ENCODE measurements around the gene HIRIP3. TPM values are rescaled to one million over a fixed set of nuclear protein-coding genes. Genes with fewer than 3 reads are reported as not detected.

The HIRIP3 gene
- total RNA-seq, 1 experiment from 2014 or later, result 25.3 TPM

GRCh38 chr16:30030841-30031413, 35.5 kb upstream of the HIRIP3 start, which contains the start of gene TLCD3B:
TLCD3B (minus strand) TSS chr16:30031271; CDS start chr16:30030527, 744 bp downstream.
- no peak for TF ChIP-seq REST (IDR thresholded peaks at IDR 0.05; ENCODE audit: insufficient read depth in 1 of 2, low read depth in 2 of 2, low read length in 1 of 2)
- TF ChIP-seq POLR2AphosphoS5 (IDR thresholded peaks at IDR 0.05; ENCODE audit: low read depth, low read length), result no peak
- TF ChIP-seq SIN3A (IDR thresholded peaks at IDR 0.05; ENCODE audit: borderline replicate concordance, insufficient read depth, low read depth, low read length), result no peak
- TF ChIP-seq TCF7L2 (IDR thresholded peaks at IDR 0.05; ENCODE audit: low read depth, low read length), result no peak
- no peak for TF ChIP-seq CTCF (IDR thresholded peaks at IDR 0.05)
- H3K9me3 ChIP-seq (ENCODE audit: control insufficient read depth, insufficient read depth, low read depth, low read length), result no peaks in the 10 kb centered on the region
- in situ Hi-C loops (cut with HindIII; ENCODE audit: low pct_unique_long_range_greater_than_20kb, low sequenced_read_pairs), result no loop called here
- no TSS peak for BruUV-seq (replicated peaks)
- peak; percentile 44 for ATAC-seq
- DNase-seq (ENCODE audit: low read depth, low spot score), result no peak
- H3K27ac ChIP-seq (ENCODE audit: low read length), result no peak within 1 kb of the TSS
- H3K27me3 ChIP-seq (ENCODE audit: control insufficient read depth, insufficient read depth, low read length), result no peaks in the 10 kb centered on the region
- H3K36me3 ChIP-seq (ENCODE audit: control insufficient read depth, insufficient read depth, low read length), result no peaks in the 10 kb centered on the region
- peak within 1 kb of the TSS; percentile 25 to 34; a peak in 3 of 4 replicates for H3K4me3 ChIP-seq (ENCODE audit: low read depth in 2 of 2, low read length in 2 of 2)
- POLR2A ChIA-PET, result no interaction called here
- peaks cover 9% of the 10 kb centered on the region for H3K4me1 ChIP-seq (ENCODE audit: control insufficient read depth, insufficient read depth, low read length)
- intact Hi-C loops (cut with micrococcal nuclease; ENCODE audit: unreplicated experiment), result no loop called here
- CTCF ChIA-PET, result interaction anchor here (0.5 to 1.3 kb wide), 7 partner anchors 22 to 473 kb away, joined by 3 to 13 read pairs (median 6); no protein-coding TSS in a partner anchor

GRCh38 chr16:30030011-30030685, 34.7 kb upstream of the HIRIP3 start:
- in situ Hi-C loops (cut with HindIII; ENCODE audit: low pct_unique_long_range_greater_than_20kb, low sequenced_read_pairs) (no loop called here), intact Hi-C loops (cut with micrococcal nuclease; ENCODE audit: unreplicated experiment) (no loop called here)
- Histone ChIP-seq H3K27me3 (ENCODE audit: control insufficient read depth, insufficient read depth, low read length) (no peaks in the 10 kb centered on the region), H3K4me1 (ENCODE audit: control insufficient read depth, insufficient read depth, low read length) (peaks cover 9% of the 10 kb centered on the region), H3K9me3 (ENCODE audit: control insufficient read depth, insufficient read depth, low read depth, low read length) (no peaks in the 10 kb centered on the region), H3K4me3 (ENCODE audit: low read depth in 2 of 2, low read length in 2 of 2) (peak overlapping the region in 1 of 2 experiments; percentile 3; a peak in 1 of 4 replicates), H3K36me3 (ENCODE audit: control insufficient read depth, insufficient read depth, low read length) (no peaks in the 10 kb centered on the region), H3K27ac (ENCODE audit: low read length) (no peak overlapping the region)
- ChIA-PET CTCF (no interaction called here), POLR2A (no interaction called here)
- BruUV-seq (replicated peaks), result no TSS peak
- no peak for ATAC-seq
- no peak for DNase-seq (ENCODE audit: low read depth, low spot score)
- no peak for TF ChIP-seq CTCF (IDR thresholded peaks at IDR 0.05)
- no peak for TF ChIP-seq POLR2AphosphoS5 (IDR thresholded peaks at IDR 0.05; ENCODE audit: low read depth, low read length)
- no peak for TF ChIP-seq TCF7L2 (IDR thresholded peaks at IDR 0.05; ENCODE audit: low read depth, low read length)
- TF ChIP-seq REST (IDR thresholded peaks at IDR 0.05; ENCODE audit: insufficient read depth in 1 of 2, low read depth in 2 of 2, low read length in 1 of 2), result no peak
- TF ChIP-seq SIN3A (IDR thresholded peaks at IDR 0.05; ENCODE audit: borderline replicate concordance, insufficient read depth, low read depth, low read length), result no peak

Measured in Panc1 (cell line).